H1 (cell line): ENCODE results near the gene DEFB131A. TPM values are rescaled to one million over a fixed set of nuclear protein-coding genes. Genes with fewer than 3 reads are reported as not detected.
"Not testable (repeated sequence)": the region's sequence is repeated elsewhere in the genome, so short reads cannot be mapped to it uniquely, and the experiment has no call there.

Experiments used
- CTCF ChIA-PET: fragments of 300-600 bp; sonication (Branson Sonifier 250); formaldehyde crosslinking; loops from one replicate; lab custom pipeline; 2021; ENCODE audit not compliant: partially characterized antibody; lab: Charles Lee
- POLR2A ChIA-PET: fragments of 300-600 bp; sonication (Branson Sonifier 250); formaldehyde crosslinking; loops from one replicate; lab custom pipeline; 2021; ENCODE audit warnings: inconsistent platforms; ENCODE audit not compliant: partially characterized antibody; lab: Charles Lee
- DNase-seq, 2 experiments: peaks; one replicate each; pipeline versions ENCODE4 v3.0.0 to v3.0.0-alpha.2; 2010 to 2022; ENCODE audit warnings: low spot score in 2 of 2, low read depth in 1 of 2, mixed read lengths in 1 of 2
- FAIRE-seq: peaks from 2 replicates; lab custom pipeline; 2011; peaks lifted over from hg19 to GRCh38; lab: Jason Lieb, UNC
- H2AFZ ChIP-seq: 2 replicates; pipeline ENCODE4 v1.8.1; 2012; ENCODE audit warnings: low read length, inconsistent platforms
- H2AK5ac ChIP-seq: 2 replicates; pipeline ENCODE4 v1.6.1; 2013; ENCODE audit warnings: low read depth, low read length
- H2BK120ac ChIP-seq: replicated peaks from 2 replicates; pipeline ENCODE3; 2013; ENCODE audit warnings: low read depth, low read length, inconsistent platforms
- H2BK12ac ChIP-seq: 2 replicates; pipeline ENCODE4 v1.6.1; 2013; ENCODE audit warnings: low read depth, low read length
- H2BK15ac ChIP-seq: 2 replicates; pipeline ENCODE4 v1.6.1; 2013; ENCODE audit warnings: low read length
- H2BK20ac ChIP-seq: 2 replicates; pipeline ENCODE4 v1.6.1; 2013; ENCODE audit warnings: low read length
- H2BK5ac ChIP-seq: 2 replicates; pipeline ENCODE4 v1.6.1; 2013; ENCODE audit warnings: low read depth, low read length
- H3K14ac ChIP-seq: 2 replicates; pipeline ENCODE4 v1.6.1; 2013; ENCODE audit warnings: inconsistent platforms; ENCODE audit not compliant: insufficient read length
- H3K18ac ChIP-seq: 2 replicates; pipeline ENCODE4 v1.6.1; 2013; ENCODE audit warnings: low read length; ENCODE audit errors: extremely low read depth
- H3K23ac ChIP-seq: 2 replicates; pipeline ENCODE4 v1.6.1; 2013; ENCODE audit warnings: inconsistent platforms; ENCODE audit not compliant: insufficient read length
- H3K23me2 ChIP-seq: 2 replicates; pipeline ENCODE4 v1.6.1; 2013; ENCODE audit warnings: low read depth, low read length
- H3K27ac ChIP-seq: 2 replicates; pipeline ENCODE4 v1.6.1; 2011; ENCODE audit warnings: low read depth, low read length, inconsistent platforms
- H3K27me3 ChIP-seq, 4 experiments: replicated peaks in 1 of 4; 1 replicate in 1 of 4; 2 replicates in 3 of 4; pipeline versions ENCODE4 v1.6.1 to v1.8.1; 2011 to 2013; ENCODE audit warnings: low read length in 3 of 4, mild to moderate bottlenecking in 3 of 4, inconsistent platforms in 2 of 4, mixed read lengths in 2 of 4, moderate library complexity in 1 of 4; ENCODE audit not compliant: control insufficient read depth in 3 of 4, insufficient read depth in 3 of 4; ENCODE audit errors: extremely low read depth in 1 of 4
- H3K36me3 ChIP-seq, 4 experiments: 2 replicates each; pipeline versions ENCODE4 v1.6.1 to v1.8.1; 2011 to 2013; ENCODE audit warnings: mild to moderate bottlenecking in 4 of 4, low read length in 3 of 4, moderate library complexity in 2 of 4, control low read depth in 1 of 4, inconsistent platforms in 1 of 4; ENCODE audit not compliant: insufficient read depth in 4 of 4, control insufficient read depth in 2 of 4
- H3K4ac ChIP-seq: replicated peaks from 2 replicates; pipeline ENCODE3; 2013; ENCODE audit warnings: low read length, low read depth, mixed read lengths, inconsistent platforms; ENCODE audit not compliant: insufficient read length
- H3K4me1 ChIP-seq, 4 experiments: replicated peaks in 1 of 4; 1 replicate in 1 of 4; 2 replicates in 3 of 4; pipeline versions ENCODE4 v1.6.1 to v1.8.1; 2011 to 2013; ENCODE audit warnings: low read length in 3 of 4, inconsistent platforms in 2 of 4, mixed read lengths in 1 of 4; ENCODE audit not compliant: insufficient read depth in 4 of 4, control insufficient read depth in 3 of 4
- H3K4me2 ChIP-seq, 2 experiments: 2 replicates each; pipeline versions ENCODE4 v1.6.1 to v1.8.1; 2011 to 2013; ENCODE audit warnings: low read depth in 2 of 2, low read length in 2 of 2, control low read depth in 1 of 2, inconsistent platforms in 1 of 2, mild to moderate bottlenecking in 1 of 2; ENCODE audit not compliant: insufficient read depth in 1 of 2
- H3K4me3 ChIP-seq, 4 experiments: fragments of 200-600, 300-600 bp in 1 of 4; sonication (generic), shearing (Covaris generic), sonication (Bioruptor Twin) in 1 of 4; 2 replicates each; pipeline versions ENCODE4 v1.5.1 to v1.8.1; 2011 to 2016; ENCODE audit warnings: low read length in 4 of 4, low read depth in 3 of 4, control low read depth in 2 of 4, inconsistent platforms in 2 of 4, mild to moderate bottlenecking in 2 of 4, mixed read lengths in 1 of 4, moderate library complexity in 1 of 4; ENCODE audit not compliant: insufficient read depth in 2 of 4; ENCODE audit errors: extremely low read depth in 1 of 4
- H3K56ac ChIP-seq: replicated peaks from 2 replicates; pipeline ENCODE3; 2013; ENCODE audit warnings: low read depth, mild to moderate bottlenecking, mixed read lengths, low read length, inconsistent platforms; ENCODE audit not compliant: insufficient read length
- H3K79me1 ChIP-seq: 2 replicates; pipeline ENCODE4 v1.6.1; 2013; ENCODE audit warnings: low read depth, low read length, control low read depth
- H3K79me2 ChIP-seq, 2 experiments: 2 replicates each; pipeline versions ENCODE4 v1.6.1 to v1.8.1; 2012 to 2013; ENCODE audit warnings: low read length in 2 of 2, mild to moderate bottlenecking in 2 of 2, inconsistent platforms in 1 of 2; ENCODE audit not compliant: insufficient read depth in 2 of 2, control insufficient read depth in 1 of 2
- H3K9ac ChIP-seq, 4 experiments: replicated peaks in 1 of 4; 1 replicate in 1 of 4; 2 replicates in 3 of 4; pipeline versions ENCODE4 v1.6.1 to v1.8.1; 2011 to 2013; ENCODE audit warnings: low read depth in 3 of 4, low read length in 3 of 4, control low read depth in 2 of 4, mild to moderate bottlenecking in 2 of 4, moderate library complexity in 2 of 4, inconsistent platforms in 1 of 4; ENCODE audit errors: extremely low read depth in 1 of 4
- H3K9me3 ChIP-seq, 2 experiments: 2 replicates each; pipeline versions ENCODE4 v1.6.1 to v1.8.1; 2012 to 2013; ENCODE audit warnings: mild to moderate bottlenecking in 2 of 2, moderate library complexity in 2 of 2, control low read depth in 1 of 2, inconsistent platforms in 1 of 2, low read depth in 1 of 2, low read length in 1 of 2, mixed read lengths in 1 of 2; ENCODE audit not compliant: insufficient read depth in 2 of 2
- H4K20me1 ChIP-seq, 2 experiments: replicated peaks in 1 of 2; 2 replicates each; pipeline versions ENCODE3 to v1.8.1; 2011 to 2013; ENCODE audit warnings: inconsistent platforms in 2 of 2, low read length in 2 of 2, mild to moderate bottlenecking in 1 of 2; ENCODE audit not compliant: insufficient read depth in 2 of 2, control insufficient read depth in 1 of 2
- H4K5ac ChIP-seq: 2 replicates; pipeline ENCODE4 v1.6.1; 2013; ENCODE audit warnings: low read length, low read depth, mixed read lengths, inconsistent platforms; ENCODE audit not compliant: insufficient read length
- H4K8ac ChIP-seq: 2 replicates; pipeline ENCODE4 v1.8.0; 2013; ENCODE audit warnings: mild to moderate bottlenecking, moderate library complexity, low read length, inconsistent platforms; ENCODE audit not compliant: insufficient read depth; ENCODE audit errors: extremely low read depth
- H4K91ac ChIP-seq: replicated peaks from 2 replicates; pipeline ENCODE3; 2013; ENCODE audit warnings: low read length, mixed read lengths, inconsistent platforms; ENCODE audit not compliant: insufficient read length
- WGBS, 2 experiments: shearing (Covaris generic) in 1 of 2; methylation state at CpG; one replicate each; pipeline versions ENCODE4 v1.1.6 to v1.1.7; 2013 to 2015; ENCODE audit warnings: low lambda C conversion rate in 2 of 2, mixed read lengths in 2 of 2, inconsistent platforms in 1 of 2, low coverage in 1 of 2, missing lambda C conversion rate in 1 of 2; ENCODE audit not compliant: insufficient replicate concordance in 2 of 2, insufficient coverage in 1 of 2, insufficient read length in 1 of 2; ENCODE audit errors: extremely low coverage in 1 of 2, missing lambda C conversion rate in 1 of 2; 5-methylcytosine and 5-hydroxymethylcytosine counted together
- long read RNA-seq, 2 experiments: library from RNA in 1 of 2; library from capped mRNA in 1 of 2; stranded (forward); transcript quantifications; one replicate each; pipeline ENCODE4 v2.0.0, GENCODE V29; 2021; ENCODE audit warnings: inconsistent platforms in 1 of 2
- polyA minus RNA-seq, 3 experiments: library from RNA; depleted of rRNA, polyadenylated mRNA; stranded (reverse); fragments of >200 nt; gene quantifications; 1 replicate in 2 of 3; 2 replicates in 1 of 3; pipeline ENCODE4 v1.2.3, GENCODE V29; 2011
- polyA plus RNA-seq, 7 experiments: library from polyadenylated mRNA; depleted of rRNA in 3 of 7; stranded (reverse) in 5 of 7; unstranded in 2 of 7; fragments of >200 nt in 5 of 7; fragments of 200-250 nt in 2 of 7; gene quantifications; 1 replicate in 5 of 7; 2 replicates in 1 of 7; 4 replicates in 1 of 7; pipeline versions ENCODE4 v1.2.1 to v1.2.3, GENCODE V29; 2011 to 2013; ENCODE audit warnings: missing spikeins in 2 of 7, mixed read lengths in 2 of 7
- total RNA-seq: library from RNA; stranded (reverse); fragmentation: NEBNext Ultra II Directional; extraction: Animal tissue kit (Norgen Biotek cat#: 25700); gene quantifications from 2 replicates; pipeline ENCODE4 v1.2.1, GENCODE V29; 2021

Gene DEFB131A, protein sequence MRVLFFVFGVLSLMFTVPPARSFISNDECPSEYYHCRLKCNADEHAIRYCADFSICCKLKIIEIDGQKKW
- total RNA-seq, result not detected in 2 replicates
- polyA plus RNA-seq (2011; rRNA removed), result not detected in 2 replicates
- polyA plus RNA-seq (2011; cell fraction: cytosol; rRNA removed), result not detected
- polyA plus RNA-seq (2011; cell fraction: nucleus; rRNA removed), result not detected
- polyA plus RNA-seq (2012, experiment 1 of 2), result not detected in 4 replicates
- not detected for polyA plus RNA-seq (2012, experiment 2 of 2)
- polyA plus RNA-seq (2013, experiment 1 of 2), result not detected
- polyA plus RNA-seq (2013, experiment 2 of 2), result not detected
- polyA minus RNA-seq (2011; rRNA and poly(A)+ RNA removed), result not detected in 2 replicates
- not detected for polyA minus RNA-seq (2011; cell fraction: cytosol; rRNA and poly(A)+ RNA removed)
- not detected for polyA minus RNA-seq (2011; cell fraction: nucleus; rRNA and poly(A)+ RNA removed)
- long read RNA-seq, experiment 1, result 0 reads
- long read RNA-seq, experiment 2, result 0 reads

DNA sequence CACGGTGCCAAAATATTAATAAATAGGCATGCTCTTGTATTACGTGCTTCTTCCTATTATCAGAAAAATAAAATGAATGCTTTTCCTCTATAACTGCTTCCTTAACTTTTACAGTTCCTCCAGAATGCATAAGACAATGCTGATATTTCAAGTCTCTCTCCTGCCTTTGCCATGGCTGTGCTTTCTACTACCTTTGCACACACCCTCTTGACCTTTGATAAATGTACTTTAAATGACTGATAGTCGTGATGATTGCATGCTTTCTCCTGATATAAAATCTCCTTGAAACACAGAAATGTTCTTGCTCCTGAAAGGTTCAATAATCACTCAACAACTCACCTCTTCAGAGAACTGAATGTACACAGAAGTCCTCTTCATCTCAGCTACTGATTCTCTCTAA, at the start of gene DEFB131A:
TSS of gene DEFB131A (plus strand) at position 301 of the 400 bp plus-strand sequence. CDS start 120 bp downstream, outside the sequence.
- not testable (repeated sequence) for H3K4me3 ChIP-seq, H4K91ac ChIP-seq

More for the DNA sequence above, at the start of gene DEFB131A:
- WGBS, 2 experiments, result 71% methylated on average over 3 of the region's 3 CpGs; no CpG with 5 or more reads in 1 of the 2 experiments
- POLR2A ChIA-PET, H4K20me1 ChIP-seq, CTCF ChIA-PET, H2AFZ ChIP-seq, H3K23me2 ChIP-seq, H2BK120ac ChIP-seq, H2BK5ac ChIP-seq, FAIRE-seq, H3K14ac ChIP-seq, H4K5ac ChIP-seq, DNase-seq, H3K23ac ChIP-seq, H2BK20ac ChIP-seq, H3K4me2 ChIP-seq, H3K4ac ChIP-seq, H4K8ac ChIP-seq, H3K27me3 ChIP-seq, H3K79me2 ChIP-seq, H3K18ac ChIP-seq, H2BK15ac ChIP-seq, H3K79me1 ChIP-seq, H3K4me1 ChIP-seq, H3K9ac ChIP-seq, H2AK5ac ChIP-seq, H2BK12ac ChIP-seq, H3K36me3 ChIP-seq, H3K27ac ChIP-seq, H3K56ac ChIP-seq: not testable (repeated sequence)
- peaks cover 12 to 15% of the 10 kb centered on the region in 2 experiments; a peak in 3 of 4 replicates for H3K9me3 ChIP-seq
